ENCODE results near the gene WDR35.

- TF ChIP-seq TARDBP (IDR thresholded peaks at IDR 0.05) = no peak
- no peak for TF ChIP-seq NFRKB (IDR thresholded peaks at IDR 0.05)
- no peak for TF ChIP-seq ARNT (IDR thresholded peaks at IDR 0.05)
- TF ChIP-seq SUZ12 (IDR thresholded peaks at IDR 0.05) = no peak
- no peak for TF ChIP-seq ELF4 (IDR thresholded peaks at IDR 0.05)
- TF ChIP-seq, protein P1, sequence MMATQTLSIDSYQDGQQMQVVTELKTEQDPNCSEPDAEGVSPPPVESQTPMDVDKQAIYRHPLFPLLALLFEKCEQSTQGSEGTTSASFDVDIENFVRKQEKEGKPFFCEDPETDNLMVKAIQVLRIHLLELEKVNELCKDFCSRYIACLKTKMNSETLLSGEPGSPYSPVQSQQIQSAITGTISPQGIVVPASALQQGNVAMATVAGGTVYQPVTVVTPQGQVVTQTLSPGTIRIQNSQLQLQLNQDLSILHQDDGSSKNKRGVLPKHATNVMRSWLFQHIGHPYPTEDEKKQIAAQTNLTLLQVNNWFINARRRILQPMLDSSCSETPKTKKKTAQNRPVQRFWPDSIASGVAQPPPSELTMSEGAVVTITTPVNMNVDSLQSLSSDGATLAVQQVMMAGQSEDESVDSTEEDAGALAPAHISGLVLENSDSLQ (IDR thresholded peaks at IDR 0.05) = no peak
Measured at GRCh38 chr2:19937004-19937403, 52.9 kb downstream of the WDR35 start.
